ENCODE data around the gene CYREN. TPM values are rescaled to one million over a fixed set of nuclear protein-coding genes. Genes with fewer than 3 reads are reported as not detected.

The CYREN gene
- total and polyA plus RNA-seq, 2 of the 13 experiments (the other 11 are each of a cell fraction or from before 2014, with no cell fraction given) = 20.7 to 60.7 TPM

- H4K20me1 ChIP-seq (ENCODE audit: insufficient read depth, low read length) = no peaks in the 10 kb centered on the region; the same call in 1 of the 2 replicates
- peak within 1 kb of the TSS; percentile 84 for H3K27ac ChIP-seq (ENCODE audit: extremely low read length, insufficient read depth, low read length)
- H3K36me3 ChIP-seq (replicated peaks in 1 of 2; ENCODE audit: control insufficient read depth in 1 of 2, insufficient read depth in 2 of 2, low read length in 2 of 2) = peaks cover 2 to 8% of the 10 kb centered on the region in 2 experiments; a peak in 1 of 5 replicates
- H3K4me1 ChIP-seq (ENCODE audit: insufficient read depth, low read length) = peaks cover 69% of the 10 kb centered on the region
- peak; percentile 96 for ATAC-seq
- in situ Hi-C loops (cut with HindIII; ENCODE audit: extremely low pct_ligation_motif_present, low pct_unique_long_range_greater_than_20kb) (no loop called here), intact Hi-C loops (cut with micrococcal nuclease; ENCODE audit: unreplicated experiment) (loop anchor here (1.0 to 5.0 kb wide), 5 partner anchors 56 to 246 kb away; partner anchors contain the start of gene AGBL3)
- peak within 1 kb of the TSS; percentile 58 to 71 (median 67) for H3K4me3 ChIP-seq (replicated peaks in 1 of 3; ENCODE audit: insufficient read depth in 1 of 3, low read depth in 2 of 3, low read length in 3 of 3)
- WGBS (ENCODE audit: low lambda C conversion rate) = 2% methylated on average over 13 of the region's 13 CpGs
- peak within 1 kb of the TSS; percentile 74 for H3K9ac ChIP-seq (ENCODE audit: insufficient read depth, low read depth, low read length)
- peak; percentile 94 for DNase-seq (ENCODE audit: low spot score)
- no peak within 1 kb of the TSS for H2AFZ ChIP-seq (ENCODE audit: low read length)
- peak within 1 kb of the TSS; percentile 88 for H3K4me2 ChIP-seq (ENCODE audit: low read depth, low read length)
- POLR2A ChIA-PET = interaction anchor here (0.6 to 2.9 kb wide), 21 partner anchors 8 to 523 kb away, joined by 3 to 23 read pairs (median 6); partner anchors contain the start of genes AGBL3 and CYREN
- no peaks in the 10 kb centered on the region; a peak in 1 of 5 replicates for H3K27me3 ChIP-seq (ENCODE audit: control insufficient read depth in 1 of 2, insufficient read depth in 2 of 2, low read length in 2 of 2)
- FAIRE-seq = peak; percentile 97
- CTCF ChIA-PET (ENCODE audit: low intra/inter-chr PET ratio, low total read pairs) = no interaction called here
- H3K9me3 ChIP-seq (ENCODE audit: low read length) = no peaks in the 10 kb centered on the region
- TSS peak; percentile 58 for BruUV-seq (replicated peaks)
- H3K79me2 ChIP-seq (ENCODE audit: insufficient read depth, low read length) = peaks cover 45% of the 10 kb centered on the region
- no peak for TF ChIP-seq SP1 (IDR thresholded peaks at IDR 0.05)
- no peak for TF ChIP-seq SP1 (CRISPR knock-in tag; IDR thresholded peaks at IDR 0.05)
- peak; percentile 55 for TF ChIP-seq ASH2L (IDR thresholded peaks at IDR 0.05; ENCODE audit: insufficient read length, low read depth, low read length)
- no peak for TF ChIP-seq ZFP41 (CRISPR knock-in tag; IDR thresholded peaks at IDR 0.05; ENCODE audit: borderline replicate concordance)
- 0 out of 2 replicates have a peak, but pooled peaks have one; percentile 48 for TF ChIP-seq ZHX1 (CRISPR knock-in tag; IDR thresholded peaks at IDR 0.05; ENCODE audit: low read depth)
- no peak for TF ChIP-seq U2AF2 (IDR thresholded peaks at IDR 0.05; ENCODE audit: low read depth, low read length)
- peak; percentile 51 for TF ChIP-seq NFIC (IDR thresholded peaks at IDR 0.05; ENCODE audit: low read length)
- TF ChIP-seq MTERF4 (CRISPR knock-in tag; IDR thresholded peaks at IDR 0.05) = no peak
- TF ChIP-seq NR2F1 (CRISPR knock-in tag; IDR thresholded peaks at IDR 0.05) = no peak; a peak in 1 of 4 replicates
- no peak for TF ChIP-seq ZC3H4 (CRISPR knock-in tag; IDR thresholded peaks at IDR 0.05; ENCODE audit: borderline replicate concordance)
- no peak for TF ChIP-seq ZNF589 (CRISPR knock-in tag; conservative IDR thresholded peaks at IDR 0.05)
- TF ChIP-seq ZNF264 (CRISPR knock-in tag; IDR thresholded peaks at IDR 0.05) = peak; percentile 77; the same call in 1 of the 2 replicates
- TF ChIP-seq BCL6 (CRISPR knock-in tag; IDR thresholded peaks at IDR 0.05) = peak; percentile 79
- no peak for TF ChIP-seq PRDM4 (CRISPR knock-in tag; IDR thresholded peaks at IDR 0.05; ENCODE audit: borderline replicate concordance)
- TF ChIP-seq SP5 (CRISPR knock-in tag; IDR thresholded peaks at IDR 0.05; ENCODE audit: borderline replicate concordance, low read depth) = peak; percentile 8; the same call in 1 of the 2 replicates
- no peak for TF ChIP-seq MYNN (CRISPR knock-in tag; IDR thresholded peaks at IDR 0.05; ENCODE audit: low read depth)
Observed at GRCh38 chr7:135147899-135148721, 22.4 kb downstream of the CYREN start, which contains the start of gene TMEM140. TMEM140 (plus strand) TSS chr7:135148072; CDS start chr7:135164442, 16,370 bp downstream.
